HepG2 (cell line): Measurements from ENCODE around the gene TBC1D22A. TPM values are rescaled to one million over a fixed set of nuclear protein-coding genes. Genes with fewer than 3 reads are reported as not detected.
A peak's percentile ranks its signal among the peaks of the same experiment; 100 is the strongest.

ENCODE experiments used
- ATAC-seq: fragments of 200-7000 bp; cut with Tn5 transposase; 3 replicates; pipeline ENCODE4 v1.9.1; 2020; ENCODE audit warnings: mild to moderate bottlenecking, moderate library complexity
- BruUV-seq: library from RNA; stranded (reverse); fragments of 400-500 nt; replicated peaks from 2 replicates; lab custom pipeline; 2021; lab: Mats Ljungman, UMichigan
- CTCF ChIA-PET: fragments of 300-600 bp; formaldehyde crosslinking; extraction: SDS; loops from one replicate; lab custom pipeline; 2021; ENCODE audit warnings: low total read pairs, inconsistent platforms, low intra/inter-chr PET ratio; lab: Yijun Ruan, JAX
- POLR2A ChIA-PET: fragments of 350-600 bp; sonication (Branson Sonifier 250); formaldehyde crosslinking; loops from one replicate; lab custom pipeline; 2020; ENCODE audit warnings: antibody characterized with exemption, inconsistent platforms; lab: Yijun Ruan, JAX
- DNase-seq: peaks from one replicate; pipeline ENCODE4 v3.0.0-alpha.2; 2015; ENCODE audit warnings: low spot score
- FAIRE-seq: peaks from 3 replicates; lab custom pipeline; 2011; peaks lifted over from hg19 to GRCh38; lab: Jason Lieb, UNC
- H2AFZ ChIP-seq: one replicate; pipeline ENCODE4 v1.6.1; 2011; ENCODE audit warnings: low read length, inconsistent platforms
- H3K27ac ChIP-seq: fragments of 300-600 bp; 3 replicates; pipeline ENCODE4 v1.8.0; 2011; ENCODE audit warnings: mixed run types, mild to moderate bottlenecking, mixed read lengths, low read length, inconsistent platforms; ENCODE audit not compliant: insufficient read depth; ENCODE audit errors: extremely low read length
- H3K27me3 ChIP-seq, 2 experiments: fragments of 200-600 bp in 1 of 2; 2 replicates in 1 of 2; 3 replicates in 1 of 2; pipeline versions ENCODE4 v1.6.0 to v1.8.0; 2011; ENCODE audit warnings: low read length in 2 of 2, mild to moderate bottlenecking in 2 of 2, moderate library complexity in 2 of 2, inconsistent platforms in 1 of 2; ENCODE audit not compliant: insufficient read depth in 2 of 2, control insufficient read depth in 1 of 2
- H3K36me3 ChIP-seq, 2 experiments: fragments of 200-600 bp in 1 of 2; replicated peaks in 1 of 2; 2 replicates in 1 of 2; 3 replicates in 1 of 2; pipeline versions ENCODE4 v1.5.1 to v1.8.0; 2011; ENCODE audit warnings: low read length in 2 of 2, inconsistent platforms in 1 of 2; ENCODE audit not compliant: insufficient read depth in 2 of 2, control insufficient read depth in 1 of 2
- H3K4me1 ChIP-seq: 2 replicates; pipeline ENCODE4 v1.5.1; 2012; ENCODE audit warnings: low read length, inconsistent platforms; ENCODE audit not compliant: insufficient read depth
- H3K4me2 ChIP-seq: 2 replicates; pipeline ENCODE4 v1.6.0; 2011; ENCODE audit warnings: low read depth, low read length, inconsistent platforms
- H3K4me3 ChIP-seq, 3 experiments: fragments of 200-600 bp in 1 of 3; sonication (generic), shearing (Covaris generic) in 1 of 3; replicated peaks in 1 of 3; 2 replicates each; pipeline ENCODE4 v1.5.1; 2011 to 2016; ENCODE audit warnings: low read length in 3 of 3, inconsistent platforms in 2 of 3, low read depth in 2 of 3, mild to moderate bottlenecking in 2 of 3, control low read depth in 1 of 3, mixed read lengths in 1 of 3; ENCODE audit not compliant: insufficient read depth in 1 of 3
- H3K79me2 ChIP-seq: one replicate; pipeline ENCODE4 v1.6.1; 2011; ENCODE audit warnings: low read length, inconsistent platforms; ENCODE audit not compliant: insufficient read depth
- H3K9ac ChIP-seq: 2 replicates; pipeline ENCODE4 v1.6.0; 2011; ENCODE audit warnings: mild to moderate bottlenecking, low read depth, low read length, inconsistent platforms; ENCODE audit not compliant: insufficient read depth
- H3K9me3 ChIP-seq: 2 replicates; pipeline ENCODE4 v1.5.1; 2012; ENCODE audit warnings: mild to moderate bottlenecking, low read length
- H4K20me1 ChIP-seq: 2 replicates; pipeline ENCODE4 v1.6.0; 2011; ENCODE audit warnings: inconsistent platforms, mild to moderate bottlenecking, low read length, moderate library complexity; ENCODE audit not compliant: insufficient read depth
- HMG20A ChIP-seq: IDR thresholded peaks from 2 replicates; pipeline ENCODE4 v1.6.1; 2016; ENCODE audit warnings: borderline replicate concordance
- MAFK ChIP-seq, 2 experiments: IDR thresholded peaks in 1 of 2; conservative IDR thresholded peaks in 1 of 2; 2 replicates each; pipeline ENCODE4 v1.6.1; 2011; ENCODE audit warnings: improper control_type of control experiment in 2 of 2, low read length in 2 of 2
- TCF12 ChIP-seq, 2 experiments: fragments of 450-650 bp in 1 of 2; sonication (generic) in 1 of 2; formaldehyde crosslinking in 1 of 2; IDR thresholded peaks; 2 replicates each; pipeline versions ENCODE4 v1.6.1 to v1.8.0; 2017 to 2022; ENCODE audit warnings: antibody characterized with exemption in 1 of 2, mild to moderate bottlenecking in 1 of 2, missing genetic modification reagents in 1 of 2, moderate library complexity in 1 of 2
- ZNF263 ChIP-seq: sonication (generic); formaldehyde crosslinking; IDR thresholded peaks from 2 replicates; pipeline ENCODE4 v1.4.0; 2020; ENCODE audit warnings: missing genetic modification reagents
- WGBS: methylation state at CpG from one replicate; pipeline ENCODE4 v1.1.6; 2017; ENCODE audit warnings: low lambda C conversion rate; 5-methylcytosine and 5-hydroxymethylcytosine counted together
- in situ Hi-C: cut with HindIII; loops from 2 replicates; pipeline ENCODE4 v1.10.0; 2017; ENCODE audit warnings: low pct_unique_long_range_greater_than_20kb; ENCODE audit not compliant: extremely low pct_ligation_motif_present
- intact Hi-C: fragments of 100-400 bp; cut with micrococcal nuclease; formaldehyde crosslinking; loops from one replicate; pipeline ENCODE4 v1.10.0; 2022; ENCODE audit not compliant: unreplicated experiment
- polyA plus RNA-seq, 8 experiments: library from polyadenylated mRNA; depleted of rRNA in 3 of 8; stranded (reverse) in 7 of 8; unstranded in 1 of 8; fragments of >200 nt; fragmentation: Illumina TruSeq in 4 of 8; extraction: Trizol in 4 of 8; gene quantifications; 2 replicates each; pipeline versions ENCODE4 v1.2.1 to v1.2.3, GENCODE V29; 2011 to 2016; ENCODE audit warnings: low read depth in 4 of 8, missing spikeins in 1 of 8, mixed read lengths in 1 of 8; ENCODE audit not compliant: insufficient read depth in 1 of 8
- total RNA-seq, 5 experiments: library from RNA; depleted of rRNA; stranded (reverse); fragments of >200 nt; fragmentation: Illumina TruSeq; extraction: Trizol; gene quantifications; 2 replicates each; pipeline ENCODE4 v1.2.3, GENCODE V29; 2016; ENCODE audit warnings: low read depth in 1 of 5
- TF ChIP-seq, protein P1 (sequence below): sonication (generic); formaldehyde crosslinking; IDR thresholded peaks from 2 replicates; pipeline ENCODE4 v1.5.0; 2020; ENCODE audit warnings: mild to moderate bottlenecking, missing genetic modification reagents, borderline replicate concordance

TBC1D22A gene
- total and polyA plus RNA-seq, 2 of the 13 experiments (the other 11 are each of a cell fraction or from before 2014, with no cell fraction given), result 17.3 to 18.0 TPM

DNA sequence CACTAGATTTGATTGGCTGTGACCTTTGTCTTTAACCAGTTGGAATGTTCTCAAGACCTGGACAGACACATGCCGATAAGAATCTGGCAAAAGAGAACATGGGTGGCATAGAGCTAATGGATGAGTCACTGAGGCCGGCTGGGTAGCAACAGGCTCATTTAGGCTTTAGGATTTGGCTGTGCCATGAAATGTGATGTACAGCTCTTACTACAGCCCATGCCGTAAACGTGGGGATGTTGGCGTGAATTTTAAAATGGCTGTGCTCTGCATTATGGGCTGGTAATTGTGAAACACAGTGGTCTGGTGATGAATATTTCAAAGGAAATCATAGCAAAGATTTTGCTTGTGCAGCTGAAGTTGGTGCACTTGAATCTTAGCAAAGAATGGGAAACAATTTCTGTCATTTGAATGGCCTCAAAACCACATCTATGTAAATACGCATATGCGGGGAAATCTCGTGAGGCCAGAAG is 332.4 kb downstream of the TBC1D22A start:
- no TSS peak for BruUV-seq
- POLR2A ChIA-PET, result no interaction called here
- H3K27ac ChIP-seq, result no peak overlapping the region
- no peak for FAIRE-seq
- H2AFZ ChIP-seq, result no peak overlapping the region
- H3K27me3 ChIP-seq, result no peaks in the 10 kb centered on the region
- no peaks in the 10 kb centered on the region for H3K79me2 ChIP-seq
- no peaks in the 10 kb centered on the region for H4K20me1 ChIP-seq
- 91% methylated on average over 8 of the region's 8 CpGs for WGBS
- peaks cover 21% of the 10 kb centered on the region for H3K9me3 ChIP-seq
- in situ Hi-C loops, result no loop called here
- H3K36me3 ChIP-seq, result peaks cover 0 to 2% of the 10 kb centered on the region in 2 experiments; a peak in 1 of 5 replicates
- CTCF ChIA-PET, result no interaction called here
- no peaks in the 10 kb centered on the region for H3K4me1 ChIP-seq
- ATAC-seq, result no peak
- intact Hi-C loops, result no loop called here
- DNase-seq, result no peak
- TF ChIP-seq HMG20A (CRISPR knock-in tag), result no peak
- TF ChIP-seq ZNF263, result no peak
- no peak for TF ChIP-seq TCF12 (IDR thresholded peaks at IDR 0.05)
- TF ChIP-seq TCF12 (CRISPR knock-in tag; IDR thresholded peaks at IDR 0.05), result no peak
- TF ChIP-seq, protein P1, sequence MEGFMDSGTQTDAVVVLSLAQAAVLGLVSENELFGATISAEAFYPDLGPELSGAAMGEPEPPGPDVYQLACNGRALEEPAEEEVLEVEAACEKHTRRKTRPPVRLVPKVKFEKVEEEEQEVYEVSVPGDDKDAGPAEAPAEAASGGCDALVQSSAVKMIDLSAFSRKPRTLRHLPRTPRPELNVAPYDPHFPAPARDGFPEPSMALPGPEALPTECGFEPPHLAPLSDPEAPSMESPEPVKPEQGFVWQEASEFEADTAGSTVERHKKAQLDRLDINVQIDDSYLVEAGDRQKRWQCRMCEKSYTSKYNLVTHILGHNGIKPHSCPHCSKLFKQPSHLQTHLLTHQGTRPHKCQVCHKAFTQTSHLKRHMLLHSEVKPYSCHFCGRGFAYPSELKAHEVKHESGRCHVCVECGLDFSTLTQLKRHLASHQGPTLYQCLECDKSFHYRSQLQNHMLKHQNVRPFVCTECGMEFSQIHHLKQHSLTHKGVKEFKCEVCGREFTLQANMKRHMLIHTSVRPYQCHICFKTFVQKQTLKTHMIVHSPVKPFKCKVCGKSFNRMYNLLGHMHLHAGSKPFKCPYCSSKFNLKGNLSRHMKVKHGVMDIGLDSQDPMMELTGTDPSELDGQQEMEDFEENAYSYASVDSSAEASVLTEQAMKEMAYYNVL, result no peak
- peak in 1 of 2 experiments; percentile 14; a peak in 1 of 4 replicates for TF ChIP-seq MAFK (conservative IDR thresholded peaks at IDR 0.05 in 1 of 2, IDR thresholded peaks at IDR 0.05 in 1 of 2; ENCODE audit: low read length in 2 of 2)
- no peak overlapping the region for H3K4me2 ChIP-seq
- no peak overlapping the region for H3K4me3 ChIP-seq
- no peak overlapping the region for H3K9ac ChIP-seq
